Activated T-cell treated with anti-CD3 and anti-CD28 coated beads, Interleukin-2, amount 50 U/mL, for 72 hours (primary cell): ENCODE data around the gene IGLL5. TPM values are rescaled to one million over a fixed set of nuclear protein-coding genes. Genes with fewer than 3 reads are reported as not detected.
"Not testable (repeated sequence)": the region's sequence is repeated elsewhere in the genome, so short reads cannot be mapped to it uniquely, and the experiment has no call there.

Experiments used
- ATAC-seq, 2 donors: fragments of 150-1000 bp; cut with Tn5 transposase; replicated peaks in 1 of 2; 2 replicates each; pipeline ENCODE4 v1.10.0; 2021; ENCODE audit warnings: moderate library complexity in 2 of 2, mild to moderate bottlenecking in 1 of 2
- DNase-seq, 2 donors: peaks; one replicate each; pipeline ENCODE4 v3.0.0; 2021 to 2022; ENCODE audit warnings: mixed read lengths in 1 of 2
- H3K27ac Mint-ChIP-seq: one replicate; pipeline ENCODE4 v1.8.0; 2022; ENCODE audit warnings: mild to moderate bottlenecking, moderate library complexity, mixed read lengths
- H3K27me3 Mint-ChIP-seq: one replicate; pipeline ENCODE4 v1.8.0; 2022; ENCODE audit warnings: low read depth, mixed read lengths
- H3K36me3 Mint-ChIP-seq, 2 donors: one replicate each; pipeline ENCODE4 v1.8.0; 2022; ENCODE audit warnings: mixed read lengths in 2 of 2, mild to moderate bottlenecking in 1 of 2; ENCODE audit not compliant: insufficient read depth in 2 of 2
- H3K4me1 Mint-ChIP-seq: one replicate; pipeline ENCODE4 v1.8.0; 2022; ENCODE audit warnings: low read depth, mixed read lengths
- H3K4me3 Mint-ChIP-seq, 2 donors: one replicate each; pipeline ENCODE4 v1.8.0; 2022; ENCODE audit warnings: mild to moderate bottlenecking in 2 of 2, mixed read lengths in 2 of 2, moderate library complexity in 2 of 2
- H3K9me3 Mint-ChIP-seq, 2 donors: one replicate each; pipeline ENCODE4 v1.8.0; 2022; ENCODE audit warnings: mixed read lengths in 2 of 2
- total RNA-seq, 2 donors: library from RNA; stranded (reverse); gene quantifications; one replicate each; pipeline ENCODE4 v1.2.3, GENCODE V29; 2022

Gene IGLL5
- total RNA-seq, 2 donors from 2014 or later: not detected

GRCh38 chr22:22922092-22922953 is 34.7 kb downstream of the IGLL5 start:
- not testable (repeated sequence) for H3K9me3 Mint-ChIP-seq, H3K27me3 Mint-ChIP-seq, DNase-seq, H3K27ac Mint-ChIP-seq, H3K36me3 Mint-ChIP-seq, ATAC-seq, H3K4me1 Mint-ChIP-seq, H3K4me3 Mint-ChIP-seq

- Mint-ChIP-seq H3K4me1 (no peaks in the 10 kb centered on the region), H3K9me3 (no peaks in the 10 kb centered on the region), H3K4me3 (no peak overlapping the region), H3K27ac (no peak overlapping the region), H3K27me3 (no peaks in the 10 kb centered on the region), H3K36me3 (no peaks in the 10 kb centered on the region)
- ATAC-seq: no peak
- no peak for DNase-seq
Measured at GRCh38 chr22:22922954-22923319, 35.3 kb downstream of the IGLL5 start.

DNA sequence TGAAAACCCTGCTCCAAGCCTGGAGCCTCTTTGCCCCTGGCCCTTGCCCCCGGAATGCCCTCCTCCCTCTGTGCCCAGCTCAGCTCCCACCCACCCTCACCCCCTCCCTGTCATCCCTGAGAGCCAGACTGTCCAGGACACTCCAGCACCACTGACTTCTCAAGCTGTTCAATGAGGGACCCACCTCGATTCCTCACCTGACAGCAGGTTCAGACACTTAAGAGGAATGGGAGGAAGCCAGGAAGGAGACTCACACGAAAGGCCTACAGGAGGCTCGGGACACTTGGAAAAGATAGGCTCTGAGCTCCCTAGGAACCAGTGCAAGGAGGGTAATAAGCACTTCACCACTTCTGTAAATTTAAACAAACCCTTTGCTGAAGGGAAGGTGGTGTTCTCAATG is 35.8 kb downstream of the IGLL5 start:
- no peak for ATAC-seq
- Mint-ChIP-seq H3K4me1 (peaks cover 4% of the 10 kb centered on the region), H3K27me3 (no peaks in the 10 kb centered on the region), H3K9me3 (no peaks in the 10 kb centered on the region), H3K27ac (no peak overlapping the region), H3K36me3 (no peaks in the 10 kb centered on the region), H3K4me3 (no peak overlapping the region)
- no peak for DNase-seq

DNA sequence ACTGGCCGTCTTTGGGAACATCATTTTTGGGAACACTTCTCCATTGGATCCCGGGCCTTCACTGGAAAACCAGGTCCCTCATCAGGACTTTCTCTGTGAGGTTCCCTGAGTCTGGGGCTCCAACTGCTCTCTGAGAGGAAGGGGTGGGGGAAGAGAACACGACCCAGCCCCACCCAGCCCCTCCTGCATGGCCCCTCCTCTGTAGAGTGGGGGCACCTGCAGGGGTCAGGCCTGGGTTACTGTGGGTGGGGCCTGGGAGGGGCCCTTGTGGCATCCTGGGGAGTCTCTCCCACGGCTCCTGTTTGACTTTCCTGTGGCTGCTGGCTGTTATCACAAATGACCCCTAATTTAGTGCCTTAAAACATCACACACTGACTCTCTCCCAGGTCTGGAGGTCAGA is 36.3 kb downstream of the IGLL5 start:
- ATAC-seq (no peak), DNase-seq (no peak)
- Mint-ChIP-seq H3K36me3 (no peaks in the 10 kb centered on the region), H3K4me1 (peaks cover 10% of the 10 kb centered on the region), H3K27ac (no peak overlapping the region), H3K4me3 (no peak overlapping the region), H3K27me3 (no peaks in the 10 kb centered on the region), H3K9me3 (no peaks in the 10 kb centered on the region)

GRCh38 chr22:22924369-22925145 is 36.9 kb downstream of the IGLL5 start:
- no peak overlapping the region for H3K4me3 Mint-ChIP-seq
- peaks cover 10% of the 10 kb centered on the region for H3K4me1 Mint-ChIP-seq
- DNase-seq (no peak), ATAC-seq (no peak)
- no peak overlapping the region for H3K27ac Mint-ChIP-seq
- no peaks in the 10 kb centered on the region for H3K9me3 Mint-ChIP-seq
- H3K36me3 Mint-ChIP-seq: no peaks in the 10 kb centered on the region
- no peaks in the 10 kb centered on the region for H3K27me3 Mint-ChIP-seq

DNA sequence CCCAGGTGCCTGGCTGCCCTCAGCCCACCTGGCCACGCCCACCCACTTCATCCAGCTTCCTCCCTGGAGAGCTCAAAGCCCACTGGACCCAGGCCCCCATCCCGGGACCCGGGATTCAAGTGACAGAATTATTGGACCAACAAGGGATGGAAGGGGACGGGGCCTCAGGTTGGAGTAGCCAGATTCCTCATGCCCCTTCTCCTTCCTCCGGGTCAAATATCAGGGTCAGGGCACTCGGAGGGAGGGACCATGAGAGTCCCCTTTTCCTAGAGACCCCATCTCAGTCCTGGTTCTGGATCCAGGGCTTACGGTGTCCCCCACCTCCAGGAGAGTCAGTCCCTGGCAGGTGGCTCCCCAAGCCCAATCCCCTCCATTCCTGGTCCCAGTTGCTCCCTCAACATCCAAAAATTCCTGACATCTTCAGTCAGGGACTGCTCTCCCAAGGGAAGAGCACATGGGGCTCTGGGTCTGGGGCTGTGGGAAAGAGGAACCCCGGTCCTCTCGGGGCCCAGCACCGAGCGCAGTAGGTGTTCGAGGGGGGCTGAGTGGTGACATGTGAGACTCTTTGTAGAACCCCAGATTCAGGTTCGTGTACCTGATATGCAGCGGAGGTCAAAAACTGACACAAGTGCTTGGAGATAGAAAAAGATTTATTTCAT is 37.7 kb downstream of the IGLL5 start:
- DNase-seq (no peak), ATAC-seq (no peak)
- no peaks in the 10 kb centered on the region for H3K9me3 Mint-ChIP-seq
- H3K27me3 Mint-ChIP-seq: no peaks in the 10 kb centered on the region
- no peak overlapping the region for H3K4me3 Mint-ChIP-seq
- peaks cover 10% of the 10 kb centered on the region for H3K4me1 Mint-ChIP-seq
- H3K27ac Mint-ChIP-seq: no peak overlapping the region
- H3K36me3 Mint-ChIP-seq: no peaks in the 10 kb centered on the region

GRCh38 chr22:22925805-22926369 is 38.3 kb downstream of the IGLL5 start:
- ATAC-seq: no peak

GRCh38 chr22:22926370-22927195 is 39.0 kb downstream of the IGLL5 start:
- no peaks in the 10 kb centered on the region for H3K9me3 Mint-ChIP-seq
- peaks cover 10% of the 10 kb centered on the region for H3K4me1 Mint-ChIP-seq
- ATAC-seq (no peak), DNase-seq (no peak)
- no peaks in the 10 kb centered on the region for H3K27me3 Mint-ChIP-seq
- no peak overlapping the region for H3K27ac Mint-ChIP-seq
- H3K36me3 Mint-ChIP-seq: no peaks in the 10 kb centered on the region
- no peak overlapping the region for H3K4me3 Mint-ChIP-seq

More at GRCh38 chr22:22925805-22926369, 38.3 kb downstream of the IGLL5 start:
- peaks cover 10% of the 10 kb centered on the region for H3K4me1 Mint-ChIP-seq
- H3K27me3 Mint-ChIP-seq: no peaks in the 10 kb centered on the region
- no peaks in the 10 kb centered on the region for H3K9me3 Mint-ChIP-seq
- H3K36me3 Mint-ChIP-seq: no peaks in the 10 kb centered on the region
- DNase-seq: no peak
- no peak overlapping the region for H3K27ac Mint-ChIP-seq
- H3K4me3 Mint-ChIP-seq: no peak overlapping the region

DNA sequence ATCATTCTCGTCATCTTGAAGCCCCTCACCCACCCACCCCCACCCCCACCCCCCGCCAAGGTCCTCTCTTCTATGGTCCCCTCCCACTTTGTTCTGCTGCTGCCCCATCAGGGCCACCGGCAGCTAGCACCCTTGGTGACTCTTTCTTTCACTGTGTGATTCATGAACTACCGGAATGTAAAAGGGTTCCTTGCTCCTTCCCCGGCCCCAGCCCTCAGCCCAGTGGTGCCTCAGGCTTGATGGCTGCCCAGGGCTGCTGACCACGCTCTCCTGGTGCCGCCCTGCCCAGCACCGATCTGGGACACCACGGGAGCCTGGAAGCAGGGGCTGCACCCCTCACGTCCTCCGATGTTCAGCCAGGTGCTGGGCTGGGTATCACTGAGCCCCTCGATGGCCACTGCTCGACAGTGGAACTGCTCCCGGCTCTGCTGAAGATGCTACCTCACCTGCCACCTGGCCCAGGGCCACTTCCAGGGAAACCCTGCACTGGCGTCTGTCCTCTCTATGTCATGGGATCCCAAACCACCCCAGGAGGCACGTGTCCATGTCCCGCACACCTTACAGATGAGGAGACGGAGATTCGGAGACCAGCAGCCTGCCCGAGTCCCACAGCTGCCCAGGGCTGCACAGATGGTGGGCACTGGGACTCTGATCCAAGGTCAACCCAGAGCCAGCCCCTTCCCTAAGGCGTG is 39.7 kb downstream of the IGLL5 start:
- no peak overlapping the region for H3K27ac Mint-ChIP-seq
- ATAC-seq: no peak

GRCh38 chr22:22927888-22928665 is 40.5 kb downstream of the IGLL5 start:
- peaks cover 10% of the 10 kb centered on the region for H3K4me1 Mint-ChIP-seq

More for the DNA sequence above, 39.7 kb downstream of the IGLL5 start:
- Mint-ChIP-seq H3K4me1 (peaks cover 10% of the 10 kb centered on the region), H3K4me3 (no peak overlapping the region), H3K27me3 (no peaks in the 10 kb centered on the region), H3K9me3 (no peaks in the 10 kb centered on the region), H3K36me3 (no peaks in the 10 kb centered on the region)
- no peak for DNase-seq

GRCh38 chr22:22928666-22929380 is 41.2 kb downstream of the IGLL5 start:
- peak; percentile 93 to 95 for ATAC-seq
- Mint-ChIP-seq H3K4me1 (peaks cover 10% of the 10 kb centered on the region), H3K27ac (no peak overlapping the region), H3K4me3 (no peak overlapping the region), H3K9me3 (no peaks in the 10 kb centered on the region), H3K27me3 (no peaks in the 10 kb centered on the region), H3K36me3 (no peaks in the 10 kb centered on the region)
- peak; percentile 60 to 68 for DNase-seq

More at GRCh38 chr22:22927888-22928665, 40.5 kb downstream of the IGLL5 start:
- no peak overlapping the region for H3K4me3 Mint-ChIP-seq
- no peak for ATAC-seq
- H3K27me3 Mint-ChIP-seq: no peaks in the 10 kb centered on the region
- DNase-seq: no peak
- no peaks in the 10 kb centered on the region for H3K9me3 Mint-ChIP-seq
- no peaks in the 10 kb centered on the region for H3K36me3 Mint-ChIP-seq
- no peak overlapping the region for H3K27ac Mint-ChIP-seq
